ENCODE measurements around the gene SPRN.

- no peak for TF ChIP-seq POLR2AphosphoS5 (IDR thresholded peaks at IDR 0.05; ENCODE audit: insufficient read depth in 1 of 2, low read depth in 1 of 2)
- TF ChIP-seq CTCF (IDR thresholded peaks at IDR 0.05): no peak
- TF ChIP-seq POLR2A (IDR thresholded peaks at IDR 0.05): no peak
Observed at GRCh38 chr10:133453516-133454203, 29.2 kb upstream of the SPRN start, which contains the start of gene SCART1.
